Measurements from ENCODE around the gene BNIP3.

Gene BNIP3, protein sequence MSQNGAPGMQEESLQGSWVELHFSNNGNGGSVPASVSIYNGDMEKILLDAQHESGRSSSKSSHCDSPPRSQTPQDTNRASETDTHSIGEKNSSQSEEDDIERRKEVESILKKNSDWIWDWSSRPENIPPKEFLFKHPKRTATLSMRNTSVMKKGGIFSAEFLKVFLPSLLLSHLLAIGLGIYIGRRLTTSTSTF

DNA sequence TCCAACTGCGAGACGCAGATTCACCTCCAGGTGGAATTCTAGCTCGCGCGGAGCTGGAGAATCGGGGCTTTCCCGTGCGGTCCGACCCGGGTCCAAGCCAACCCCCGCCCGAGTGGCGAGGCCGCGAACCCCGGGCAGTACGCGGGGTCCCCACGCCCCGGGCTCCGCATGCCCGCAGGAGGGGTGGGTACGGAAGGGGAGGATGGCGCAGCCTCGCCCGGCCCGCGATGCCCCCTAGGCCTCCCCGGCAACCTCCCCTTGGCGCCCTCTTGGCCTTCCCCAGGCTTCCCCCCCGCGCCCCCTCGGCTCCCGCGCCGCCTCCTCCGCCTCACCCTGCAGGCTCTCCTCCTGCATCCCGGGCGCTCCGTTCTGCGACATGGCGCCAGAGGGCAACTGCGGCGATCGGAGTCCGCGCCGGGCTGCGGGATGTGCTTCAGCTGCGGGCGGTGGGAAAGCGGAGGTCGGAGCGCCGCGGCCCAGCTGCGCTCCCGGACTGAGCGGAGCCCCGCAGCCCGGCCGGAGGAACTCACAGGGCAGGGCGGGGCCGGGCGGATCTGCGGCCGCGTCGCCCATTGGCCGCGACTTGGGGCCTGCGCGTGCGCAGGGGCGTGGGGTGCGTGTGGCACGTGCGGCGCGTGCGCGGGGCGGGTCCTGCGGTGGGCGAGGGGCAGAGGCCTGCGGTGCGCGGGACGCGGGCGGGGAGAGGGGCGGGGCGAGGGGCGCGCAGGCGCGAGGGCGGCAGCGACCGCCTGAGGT is at the start of gene BNIP3:
Gene BNIP3, minus strand, starts transcription at position 495 of the 756 bp plus-strand sequence. Its CDS starts 117 bp downstream, at position 378.
- no peaks in the 10 kb centered on the region for H3K9me3 Mint-ChIP-seq
- H3K4me3 Mint-ChIP-seq = peak within 1 kb of the TSS; percentile 85
- H3K36me3 Mint-ChIP-seq = no peaks in the 10 kb centered on the region
- peak; percentile 76 to 81 for DNase-seq (ENCODE audit: low spot score in 2 of 2)
- peak within 1 kb of the TSS; percentile 60 for H3K27ac Mint-ChIP-seq
- peaks cover 2% of the 10 kb centered on the region for H3K27me3 Mint-ChIP-seq
- ATAC-seq (ENCODE audit: low read depth) = peak; percentile 90
- peaks cover 11% of the 10 kb centered on the region for H3K4me1 Mint-ChIP-seq

DNA sequence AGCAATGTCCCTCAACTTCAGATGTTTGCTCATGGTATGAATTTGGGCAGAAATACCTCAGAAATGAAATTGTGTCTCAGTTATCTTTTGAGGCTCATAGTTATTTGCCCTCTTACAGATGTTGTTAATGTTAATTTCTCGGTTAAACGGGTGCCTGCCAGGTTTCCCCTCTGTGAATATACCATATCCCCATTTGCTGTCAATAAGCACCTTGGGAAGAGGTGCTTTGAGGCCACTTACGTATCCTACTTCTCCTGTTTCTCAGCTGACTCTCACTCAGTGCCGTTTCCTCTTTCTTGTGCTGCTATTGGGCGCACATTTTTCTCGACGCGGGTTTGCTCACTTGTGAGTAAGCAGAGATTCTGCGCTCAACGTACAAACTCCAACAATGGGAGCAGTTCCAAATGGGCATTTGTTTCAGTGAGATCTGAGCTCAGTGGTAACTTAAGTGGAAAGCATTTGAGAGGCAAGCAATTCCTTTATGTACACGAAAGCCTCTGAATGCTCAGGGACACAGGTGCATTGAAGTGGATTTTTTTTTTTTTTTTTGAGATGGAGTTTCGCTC is 49.3 kb upstream of the BNIP3 start:
- peaks cover 1% of the 10 kb centered on the region for H3K36me3 Mint-ChIP-seq
- H3K9me3 Mint-ChIP-seq = peaks cover 1% of the 10 kb centered on the region
- H3K4me1 Mint-ChIP-seq = no peaks in the 10 kb centered on the region
- H3K4me3 Mint-ChIP-seq = no peak overlapping the region
- peaks cover 45% of the 10 kb centered on the region for H3K27me3 Mint-ChIP-seq
- ATAC-seq (ENCODE audit: low read depth) (no peak), DNase-seq (ENCODE audit: low spot score in 2 of 2) (no peak)
- no peak overlapping the region for H3K27ac Mint-ChIP-seq

DNA sequence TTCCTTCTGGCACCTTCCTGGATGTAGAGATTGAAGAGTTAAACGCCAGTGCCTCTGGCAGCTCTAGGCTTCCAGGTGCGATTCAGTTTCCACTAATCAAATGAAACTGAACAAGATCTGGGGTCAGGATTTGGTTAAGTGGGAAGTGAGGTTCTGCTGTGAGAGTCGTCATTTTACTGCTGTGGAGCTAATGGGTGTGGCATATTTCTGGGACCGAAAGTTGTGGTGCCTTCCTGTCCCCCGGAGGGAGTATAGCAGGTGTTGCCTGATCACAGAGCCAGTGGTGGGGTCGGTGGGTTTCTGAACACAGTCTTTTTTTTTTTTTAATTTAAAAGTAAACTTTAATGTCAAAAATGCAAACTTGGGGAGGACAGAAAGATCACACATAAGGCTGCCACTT is 47.0 kb upstream of the BNIP3 start:
- Mint-ChIP-seq H3K4me3 (no peak overlapping the region), H3K27ac (no peak overlapping the region), H3K9me3 (peaks cover 1% of the 10 kb centered on the region), H3K36me3 (no peaks in the 10 kb centered on the region), H3K4me1 (no peaks in the 10 kb centered on the region), H3K27me3 (peaks cover 25% of the 10 kb centered on the region)
- DNase-seq (ENCODE audit: low spot score in 2 of 2) = no peak
- ATAC-seq (ENCODE audit: low read depth) = no peak

DNA sequence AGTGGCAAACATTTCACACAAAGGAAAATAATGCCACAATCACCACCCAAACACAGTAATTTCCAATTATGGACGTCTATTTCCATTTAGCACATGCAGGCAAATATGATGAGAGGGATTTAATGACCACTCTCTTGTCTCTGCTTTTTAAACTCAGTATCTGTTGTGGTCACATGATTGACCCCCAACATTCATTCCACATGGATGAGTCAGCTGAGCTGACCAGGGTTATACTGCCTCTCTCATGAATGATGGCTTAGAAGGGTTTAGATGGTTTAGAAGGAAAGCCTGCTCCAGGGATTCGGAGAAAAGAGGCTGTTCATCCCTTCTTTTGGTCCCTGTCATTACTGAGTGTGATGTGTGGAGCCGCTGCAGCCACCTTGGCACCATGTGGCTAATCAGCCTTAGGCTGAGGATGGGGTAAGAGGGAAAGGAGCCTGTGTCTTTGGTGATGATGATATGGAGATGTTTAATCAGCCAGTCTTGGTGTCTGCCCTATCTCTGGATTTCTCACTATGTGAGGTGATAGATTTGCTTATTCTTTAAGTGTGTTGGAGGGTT is 45.8 kb upstream of the BNIP3 start:
- no peak overlapping the region for H3K27ac Mint-ChIP-seq
- no peak overlapping the region for H3K4me3 Mint-ChIP-seq
- DNase-seq (ENCODE audit: low spot score in 2 of 2) = no peak
- peaks cover 24% of the 10 kb centered on the region for H3K27me3 Mint-ChIP-seq
- peaks cover 1% of the 10 kb centered on the region for H3K9me3 Mint-ChIP-seq
- H3K4me1 Mint-ChIP-seq = peaks cover 5% of the 10 kb centered on the region
- H3K36me3 Mint-ChIP-seq = no peaks in the 10 kb centered on the region
- ATAC-seq (ENCODE audit: low read depth) = no peak

- Mint-ChIP-seq H3K4me3 (peak overlapping the region; percentile 43), H3K36me3 (no peaks in the 10 kb centered on the region)
Observed at GRCh38 chr10:132023092-132023811, 41.5 kb upstream of the BNIP3 start.

DNA sequence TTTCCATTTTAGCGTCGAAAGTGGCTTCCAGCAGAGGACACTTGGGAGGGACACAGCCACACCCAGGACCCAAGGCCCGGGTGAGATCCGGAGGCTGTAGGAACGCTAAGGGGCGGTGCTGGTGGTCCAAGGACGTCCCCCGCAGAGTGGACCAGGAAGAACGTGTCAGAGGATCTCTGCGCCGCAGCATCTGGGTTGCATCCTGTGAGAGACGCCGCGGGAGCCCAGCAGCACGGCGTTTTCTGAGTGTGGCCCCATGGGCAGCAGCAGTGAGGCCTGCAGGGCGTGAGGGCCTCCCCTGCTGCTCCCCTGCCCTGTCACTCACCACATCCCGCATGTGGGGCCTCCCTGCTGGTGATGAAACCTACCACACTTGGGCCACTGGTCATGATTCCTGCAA is 40.5 kb upstream of the BNIP3 start:
- no peaks in the 10 kb centered on the region for H3K36me3 Mint-ChIP-seq
- H3K27me3 Mint-ChIP-seq = peaks cover 5% of the 10 kb centered on the region
- ATAC-seq (ENCODE audit: low read depth) (no peak), DNase-seq (ENCODE audit: low spot score in 2 of 2) (no peak)
- H3K27ac Mint-ChIP-seq = no peak overlapping the region
- peaks cover 5% of the 10 kb centered on the region for H3K4me1 Mint-ChIP-seq
- H3K4me3 Mint-ChIP-seq = no peak overlapping the region
- H3K9me3 Mint-ChIP-seq = no peaks in the 10 kb centered on the region

More at GRCh38 chr10:132023092-132023811, 41.5 kb upstream of the BNIP3 start:
- peaks cover 10% of the 10 kb centered on the region for H3K27me3 Mint-ChIP-seq
- DNase-seq (ENCODE audit: low spot score in 2 of 2) = peak; percentile 55 to 64
- no peak overlapping the region for H3K27ac Mint-ChIP-seq
- peaks cover 1% of the 10 kb centered on the region for H3K9me3 Mint-ChIP-seq
- peaks cover 5% of the 10 kb centered on the region for H3K4me1 Mint-ChIP-seq
- peak; percentile 67 for ATAC-seq (ENCODE audit: low read depth)

GRCh38 chr10:132021504-132022143 is 39.9 kb upstream of the BNIP3 start:
- DNase-seq (ENCODE audit: low spot score in 2 of 2) (no peak), ATAC-seq (ENCODE audit: low read depth) (no peak)
- Mint-ChIP-seq H3K9me3 (no peaks in the 10 kb centered on the region), H3K4me1 (peaks cover 5% of the 10 kb centered on the region), H3K27me3 (peaks cover 5% of the 10 kb centered on the region), H3K4me3 (no peak overlapping the region), H3K36me3 (no peaks in the 10 kb centered on the region), H3K27ac (no peak overlapping the region)

GRCh38 chr10:132021046-132021445 is 39.3 kb upstream of the BNIP3 start:
- Mint-ChIP-seq H3K4me3 (no peak overlapping the region), H3K4me1 (peaks cover 5% of the 10 kb centered on the region), H3K9me3 (no peaks in the 10 kb centered on the region), H3K27ac (no peak overlapping the region), H3K36me3 (no peaks in the 10 kb centered on the region), H3K27me3 (peaks cover 5% of the 10 kb centered on the region)
- ATAC-seq (ENCODE audit: low read depth) (no peak), DNase-seq (ENCODE audit: low spot score in 2 of 2) (no peak)

DNA sequence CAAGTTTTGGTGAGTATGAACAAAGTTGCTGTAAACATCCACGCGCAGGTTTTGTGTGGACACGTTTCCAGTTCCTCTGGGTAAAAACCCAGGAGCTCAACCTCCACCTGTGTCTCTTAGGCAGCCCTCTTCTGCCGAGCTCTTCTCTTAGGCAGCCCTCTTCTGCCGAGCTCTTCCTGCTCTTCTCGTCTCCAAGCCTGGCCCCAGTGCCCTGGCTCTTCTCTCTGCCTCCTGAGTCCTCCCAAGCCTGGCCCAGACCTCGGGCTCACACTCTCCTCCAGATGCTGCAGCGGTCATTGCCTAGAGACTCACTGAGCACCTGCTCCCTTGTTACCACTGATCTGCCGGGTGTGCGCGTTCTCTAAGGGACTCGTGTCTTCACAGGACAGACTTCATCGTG is 38.7 kb upstream of the BNIP3 start:
- peaks cover 5% of the 10 kb centered on the region for H3K4me1 Mint-ChIP-seq
- no peaks in the 10 kb centered on the region for H3K9me3 Mint-ChIP-seq
- H3K27me3 Mint-ChIP-seq = peaks cover 5% of the 10 kb centered on the region
- DNase-seq (ENCODE audit: low spot score in 2 of 2) (no peak), ATAC-seq (ENCODE audit: low read depth) (no peak)
- no peak overlapping the region for H3K27ac Mint-ChIP-seq
- H3K36me3 Mint-ChIP-seq = no peaks in the 10 kb centered on the region
- H3K4me3 Mint-ChIP-seq = no peak overlapping the region

DNA sequence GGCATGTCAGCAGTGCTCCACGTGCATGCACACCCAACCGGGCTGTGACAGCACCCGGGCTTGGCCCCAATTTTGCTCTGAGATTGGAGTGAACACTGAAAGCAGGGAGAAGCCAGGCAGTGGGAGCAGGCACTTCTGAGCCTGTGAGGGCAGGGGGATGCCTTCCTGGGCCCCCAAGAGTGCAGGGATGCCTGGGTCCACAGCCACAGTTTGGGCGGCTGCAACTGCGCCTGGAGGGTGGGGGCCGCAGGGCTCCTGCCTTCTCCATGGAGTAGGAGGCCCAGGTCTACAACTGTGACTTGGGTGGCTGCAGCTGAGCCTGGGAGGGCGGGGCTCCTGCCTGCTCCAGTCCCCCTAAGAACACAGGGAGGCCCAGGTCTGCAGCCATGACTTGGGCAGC is 37.6 kb upstream of the BNIP3 start:
- peaks cover 5% of the 10 kb centered on the region for H3K27me3 Mint-ChIP-seq
- no peak overlapping the region for H3K27ac Mint-ChIP-seq
- no peak overlapping the region for H3K4me3 Mint-ChIP-seq
- H3K4me1 Mint-ChIP-seq = peaks cover 7% of the 10 kb centered on the region
- ATAC-seq (ENCODE audit: low read depth) = no peak
- H3K36me3 Mint-ChIP-seq = no peaks in the 10 kb centered on the region
- DNase-seq (ENCODE audit: low spot score in 2 of 2) = no peak
- no peaks in the 10 kb centered on the region for H3K9me3 Mint-ChIP-seq

DNA sequence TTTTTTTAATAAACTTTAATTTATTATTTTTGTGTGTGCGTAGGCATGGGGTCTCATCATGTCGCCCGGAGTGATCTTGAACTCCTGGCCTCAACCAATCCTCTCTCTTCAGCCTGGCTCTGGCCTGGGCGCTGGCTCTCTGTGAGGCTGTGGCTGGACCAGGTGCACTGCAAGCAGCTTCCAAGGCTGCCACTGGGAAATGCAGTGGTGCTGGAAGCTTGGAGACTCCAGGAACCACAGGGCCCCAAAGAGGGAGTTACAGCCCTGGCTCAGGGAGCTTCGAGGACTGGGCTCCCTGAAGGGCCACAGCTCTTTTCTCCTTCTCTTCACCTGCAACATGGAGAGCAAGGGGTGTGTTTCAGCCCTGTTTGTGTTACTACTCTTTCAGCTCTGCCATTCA is 36.7 kb upstream of the BNIP3 start:
- H3K4me3 Mint-ChIP-seq = no peak overlapping the region
- H3K27me3 Mint-ChIP-seq = peaks cover 5% of the 10 kb centered on the region
- DNase-seq (ENCODE audit: low spot score in 2 of 2) (no peak), ATAC-seq (ENCODE audit: low read depth) (no peak)
- H3K9me3 Mint-ChIP-seq = no peaks in the 10 kb centered on the region
- H3K36me3 Mint-ChIP-seq = no peaks in the 10 kb centered on the region
- H3K4me1 Mint-ChIP-seq = peaks cover 7% of the 10 kb centered on the region
- H3K27ac Mint-ChIP-seq = no peak overlapping the region

DNA sequence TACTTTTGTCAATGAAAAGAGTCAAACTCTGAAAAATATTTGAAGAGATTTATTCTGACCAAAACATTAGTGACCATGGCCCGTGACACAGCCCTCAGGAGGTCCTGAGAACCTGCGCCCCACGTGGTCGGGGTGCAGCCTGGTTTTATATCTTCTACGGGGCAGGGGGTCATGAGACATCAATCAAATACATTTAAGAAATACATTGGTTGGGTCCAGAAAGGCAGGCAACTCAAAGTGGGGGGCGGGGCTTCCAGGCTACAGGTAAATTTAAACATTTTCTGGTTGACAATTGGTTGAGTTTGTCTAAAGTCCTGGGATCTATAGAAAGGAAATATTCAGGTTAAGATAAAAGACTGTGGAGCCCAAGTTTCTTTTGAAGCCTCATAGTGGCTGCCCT is 34.8 kb upstream of the BNIP3 start:
- DNase-seq (ENCODE audit: low spot score in 2 of 2) = no peak
- no peaks in the 10 kb centered on the region for H3K27me3 Mint-ChIP-seq
- H3K36me3 Mint-ChIP-seq = no peaks in the 10 kb centered on the region
- H3K9me3 Mint-ChIP-seq = no peaks in the 10 kb centered on the region
- no peak overlapping the region for H3K27ac Mint-ChIP-seq
- no peak overlapping the region for H3K4me3 Mint-ChIP-seq
- peaks cover 2% of the 10 kb centered on the region for H3K4me1 Mint-ChIP-seq
- no peak for ATAC-seq (ENCODE audit: low read depth)

DNA sequence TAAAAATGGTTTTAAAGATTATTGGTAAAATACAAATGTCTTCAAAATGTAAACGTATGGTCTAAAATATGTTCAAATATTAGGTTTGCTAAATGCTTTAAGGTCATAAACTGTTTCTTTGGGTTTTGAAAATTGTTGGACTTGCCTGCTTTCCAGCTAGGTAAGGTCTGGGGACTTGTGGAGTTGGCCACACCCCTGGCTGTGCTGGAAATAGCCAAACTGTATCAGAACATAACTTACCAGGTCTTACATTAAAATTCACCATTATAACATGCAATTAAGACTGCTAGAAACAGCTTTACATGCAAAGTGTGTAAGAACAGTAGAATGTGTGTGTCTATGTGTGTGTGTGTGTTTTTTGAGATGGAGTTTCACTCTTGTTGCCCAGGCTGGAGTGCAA is 29.7 kb upstream of the BNIP3 start:
- ATAC-seq (ENCODE audit: low read depth) (no peak), DNase-seq (ENCODE audit: low spot score in 2 of 2) (no peak)
- Mint-ChIP-seq H3K27me3 (peaks cover 4% of the 10 kb centered on the region), H3K4me3 (no peak overlapping the region), H3K4me1 (peaks cover 2% of the 10 kb centered on the region), H3K9me3 (no peaks in the 10 kb centered on the region), H3K36me3 (no peaks in the 10 kb centered on the region), H3K27ac (no peak overlapping the region)
